NOMO-1 (cell line): ENCODE data around the gene SLITRK5.

ENCODE experiments used
- DNase-seq, 2 experiments: peaks; one replicate each; lab custom pipeline; 2025; ENCODE audit not compliant: unreplicated experiment in 2 of 2; lab: John Stamatoyannopoulos, UW

The SLITRK5 gene, protein sequence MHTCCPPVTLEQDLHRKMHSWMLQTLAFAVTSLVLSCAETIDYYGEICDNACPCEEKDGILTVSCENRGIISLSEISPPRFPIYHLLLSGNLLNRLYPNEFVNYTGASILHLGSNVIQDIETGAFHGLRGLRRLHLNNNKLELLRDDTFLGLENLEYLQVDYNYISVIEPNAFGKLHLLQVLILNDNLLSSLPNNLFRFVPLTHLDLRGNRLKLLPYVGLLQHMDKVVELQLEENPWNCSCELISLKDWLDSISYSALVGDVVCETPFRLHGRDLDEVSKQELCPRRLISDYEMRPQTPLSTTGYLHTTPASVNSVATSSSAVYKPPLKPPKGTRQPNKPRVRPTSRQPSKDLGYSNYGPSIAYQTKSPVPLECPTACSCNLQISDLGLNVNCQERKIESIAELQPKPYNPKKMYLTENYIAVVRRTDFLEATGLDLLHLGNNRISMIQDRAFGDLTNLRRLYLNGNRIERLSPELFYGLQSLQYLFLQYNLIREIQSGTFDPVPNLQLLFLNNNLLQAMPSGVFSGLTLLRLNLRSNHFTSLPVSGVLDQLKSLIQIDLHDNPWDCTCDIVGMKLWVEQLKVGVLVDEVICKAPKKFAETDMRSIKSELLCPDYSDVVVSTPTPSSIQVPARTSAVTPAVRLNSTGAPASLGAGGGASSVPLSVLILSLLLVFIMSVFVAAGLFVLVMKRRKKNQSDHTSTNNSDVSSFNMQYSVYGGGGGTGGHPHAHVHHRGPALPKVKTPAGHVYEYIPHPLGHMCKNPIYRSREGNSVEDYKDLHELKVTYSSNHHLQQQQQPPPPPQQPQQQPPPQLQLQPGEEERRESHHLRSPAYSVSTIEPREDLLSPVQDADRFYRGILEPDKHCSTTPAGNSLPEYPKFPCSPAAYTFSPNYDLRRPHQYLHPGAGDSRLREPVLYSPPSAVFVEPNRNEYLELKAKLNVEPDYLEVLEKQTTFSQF

DNA sequence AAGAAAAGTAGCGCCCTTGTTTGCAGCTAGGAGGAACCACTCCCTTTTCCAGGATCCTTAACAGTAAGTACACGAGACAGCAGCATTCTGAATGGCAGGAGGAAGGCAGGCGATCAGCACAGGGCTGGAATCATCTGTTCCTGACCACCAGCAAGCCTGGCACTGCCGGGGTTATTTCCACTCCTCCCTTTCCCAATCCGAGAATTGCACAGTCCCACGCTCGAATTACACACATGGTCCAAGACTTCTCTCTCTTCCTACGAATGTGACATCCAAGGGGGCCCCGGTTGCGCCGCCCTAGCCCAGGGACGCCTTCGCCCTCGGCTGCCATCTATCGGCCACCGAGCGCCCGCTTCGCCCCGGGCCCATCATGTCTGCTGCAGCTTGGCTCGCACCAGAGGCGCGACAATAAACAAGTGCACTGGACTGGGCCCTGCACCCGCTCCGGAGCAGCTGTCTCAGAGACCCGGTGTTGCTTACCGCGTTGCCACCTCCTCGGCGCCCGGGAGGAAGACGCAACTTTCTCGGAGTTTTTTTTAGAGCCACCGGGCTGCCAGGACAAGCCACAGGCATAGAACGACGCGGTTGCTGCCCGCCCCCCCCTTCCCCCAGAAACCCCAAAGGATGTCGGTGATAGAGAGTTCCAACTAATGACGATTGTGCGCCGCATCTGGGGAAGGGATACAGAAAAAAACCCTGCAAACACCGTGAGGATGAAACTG lies at the start of gene SLITRK5:
TSS of gene SLITRK5 (plus strand) at position 341 of the 722 bp plus-strand sequence. CDS start 4,018 bp downstream, outside the sequence.
- peak; percentile 65 to 79 for DNase-seq

DNA sequence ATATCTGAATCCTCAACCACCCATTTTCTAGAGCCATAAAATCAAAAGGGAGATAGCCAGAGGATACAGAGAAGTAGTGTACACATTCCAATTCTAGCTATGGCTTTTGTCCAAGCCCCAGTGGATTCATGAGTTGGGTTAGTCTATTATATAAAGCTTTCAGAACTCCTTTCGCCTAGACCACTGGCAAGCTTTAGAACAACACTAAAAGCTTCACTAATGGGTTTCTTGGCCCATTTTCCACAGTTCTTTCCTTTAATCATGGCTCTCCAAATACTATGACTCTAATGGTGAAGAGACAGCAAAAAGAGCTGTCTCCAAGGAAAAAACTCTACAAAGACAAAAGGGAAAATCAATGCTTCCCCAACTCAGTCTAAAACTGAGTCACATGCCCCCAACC lies 48.2 kb upstream of the SLITRK5 start:
- DNase-seq: no peak

DNA sequence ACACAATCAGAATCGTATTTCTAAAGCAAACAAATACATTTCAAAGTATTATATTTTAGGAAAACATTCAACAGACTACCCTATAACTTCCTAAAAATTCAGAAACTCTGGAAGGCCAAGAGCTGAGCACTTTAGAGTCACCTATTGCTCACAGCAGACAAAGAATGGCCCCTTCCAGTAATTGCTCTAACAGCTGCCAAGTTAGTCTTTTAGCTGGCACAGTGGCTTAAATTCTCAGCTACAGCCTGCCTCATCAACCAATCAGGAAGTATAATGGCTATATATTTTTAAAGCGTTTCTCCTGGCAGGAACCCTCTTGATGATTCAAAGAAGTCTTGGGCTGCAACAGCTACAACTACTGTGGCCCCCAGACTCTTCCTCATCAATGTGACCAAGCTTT lies 14.9 kb upstream of the SLITRK5 start:
- no peak for DNase-seq

DNA sequence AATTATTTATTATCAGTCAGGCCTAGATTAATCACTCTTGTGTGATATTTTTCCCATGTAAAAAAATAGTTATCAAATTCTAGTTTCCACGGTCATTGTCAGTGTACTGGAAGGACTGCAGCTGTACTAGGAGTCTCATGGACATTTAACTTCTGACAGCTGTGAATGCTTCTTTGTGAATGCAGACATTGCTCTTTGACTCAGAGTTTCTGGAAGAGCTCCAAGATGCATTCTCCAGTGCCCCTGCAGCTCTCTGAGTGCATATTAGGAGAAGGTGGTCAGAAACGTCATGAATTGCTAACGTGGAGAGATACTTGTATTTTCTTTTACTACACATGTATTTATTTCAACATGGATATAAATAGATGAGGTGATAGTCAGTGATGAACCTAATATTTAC lies 9.7 kb upstream of the SLITRK5 start:
- DNase-seq: no peak

DNA sequence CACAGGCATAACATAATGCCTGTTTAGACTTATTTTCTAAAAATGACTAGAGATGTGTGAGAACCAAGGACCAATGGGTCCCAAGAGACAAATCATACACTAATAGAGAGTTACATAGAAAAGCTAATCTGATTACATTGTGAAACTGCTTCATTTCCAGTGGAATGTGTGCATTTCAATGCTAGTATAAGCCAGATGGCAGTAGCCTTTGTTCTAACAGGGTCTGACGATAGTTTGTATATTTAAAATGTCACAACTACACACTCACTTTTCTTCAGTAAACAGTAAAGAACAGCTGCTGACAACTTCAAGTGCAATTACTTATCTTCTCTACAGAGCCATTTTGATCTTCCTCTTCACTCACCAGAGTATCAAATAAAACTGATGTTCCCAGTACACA lies 4.3 kb upstream of the SLITRK5 start:
- DNase-seq: no peak

DNA sequence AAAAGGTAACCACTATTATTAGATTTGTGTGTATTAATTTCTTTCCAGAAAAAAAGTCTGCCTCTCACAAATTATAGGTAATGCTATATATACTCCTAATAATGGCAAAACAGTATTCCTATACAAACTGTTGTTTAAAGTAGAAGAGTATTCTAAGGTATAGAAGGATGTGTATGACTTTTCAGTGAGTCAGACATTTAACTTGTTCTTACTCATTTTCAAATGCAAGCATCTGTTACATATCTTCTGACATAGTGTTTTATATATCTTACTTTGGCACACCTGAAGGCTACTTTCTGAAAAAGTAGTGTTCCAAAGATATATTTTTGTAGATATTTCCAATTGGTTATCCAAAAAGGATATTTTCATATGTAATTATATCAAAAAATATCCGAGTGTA lies 3.5 kb upstream of the SLITRK5 start:
- DNase-seq: no peak

DNA sequence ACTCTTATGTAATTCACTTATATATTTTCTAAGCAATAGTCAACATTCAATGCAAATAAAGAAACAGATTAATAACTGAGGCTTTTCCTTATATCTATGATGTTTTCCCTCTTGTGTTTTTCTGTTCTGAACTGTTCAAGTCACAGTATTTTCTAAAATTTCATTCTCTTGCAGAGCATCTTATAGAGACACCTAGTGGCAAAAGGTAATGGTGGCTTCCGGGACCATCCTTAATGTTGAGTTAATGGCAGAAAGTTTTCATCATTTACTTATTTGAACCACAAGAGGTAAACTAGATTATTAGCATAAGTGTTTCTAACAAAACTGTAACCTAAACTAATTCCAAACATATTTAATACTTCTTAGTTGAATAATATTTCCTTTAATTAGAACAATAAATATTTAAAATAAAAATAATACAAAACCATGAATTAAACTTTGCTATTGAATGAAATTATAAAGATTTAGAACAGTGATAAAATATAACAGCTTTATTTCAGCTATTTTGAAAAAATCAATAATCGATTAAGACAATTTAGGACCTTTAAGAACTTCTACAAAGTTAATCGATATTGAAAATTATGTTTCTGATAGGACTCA lies 1.7 kb upstream of the SLITRK5 start:
- peak; percentile 10 to 52 for DNase-seq

DNA sequence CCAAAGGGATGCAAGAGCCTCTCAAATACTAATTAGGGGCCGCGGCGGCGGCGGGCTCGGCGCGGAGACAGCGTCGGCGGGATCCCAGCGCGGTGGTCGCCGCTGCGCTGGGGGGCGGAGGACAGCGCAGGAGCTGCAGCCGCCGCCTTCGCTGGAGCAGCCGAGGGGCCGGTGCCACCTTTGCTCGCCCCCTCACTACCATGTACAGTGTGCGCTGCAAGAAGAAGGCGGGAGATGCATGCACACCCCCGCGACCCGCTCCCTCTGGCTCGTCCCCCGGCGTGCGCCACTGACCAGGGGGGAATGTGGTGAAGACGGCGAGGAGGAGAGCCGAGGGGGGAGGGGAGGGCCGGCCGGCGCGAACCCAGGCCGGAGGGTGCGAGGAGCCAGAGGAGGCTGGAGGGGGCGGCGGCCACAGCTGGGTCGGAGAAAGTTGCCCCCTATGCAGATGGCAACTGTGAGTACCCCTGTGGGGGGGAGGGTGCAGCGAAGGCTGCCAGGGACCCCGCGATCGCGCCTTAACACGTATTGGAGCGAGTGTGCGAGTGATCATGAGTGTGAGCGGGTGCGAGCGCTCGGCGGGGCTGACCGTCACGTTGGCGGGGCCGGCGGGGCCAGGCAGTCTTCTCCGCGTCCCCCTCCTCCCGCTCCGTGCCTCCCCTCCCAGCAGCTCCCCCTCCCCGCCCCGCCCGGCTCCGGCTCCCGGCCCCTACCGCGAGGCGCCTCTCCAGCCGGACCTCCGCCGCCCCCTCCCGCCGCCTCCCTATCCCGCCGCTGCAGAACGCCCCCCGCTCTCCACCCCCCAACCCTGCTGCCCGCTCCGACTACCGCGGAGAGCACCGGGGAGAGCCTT lies 808 bp downstream of the SLITRK5 start:
- peak in 1 of 2 experiments; percentile 2 for DNase-seq

DNA sequence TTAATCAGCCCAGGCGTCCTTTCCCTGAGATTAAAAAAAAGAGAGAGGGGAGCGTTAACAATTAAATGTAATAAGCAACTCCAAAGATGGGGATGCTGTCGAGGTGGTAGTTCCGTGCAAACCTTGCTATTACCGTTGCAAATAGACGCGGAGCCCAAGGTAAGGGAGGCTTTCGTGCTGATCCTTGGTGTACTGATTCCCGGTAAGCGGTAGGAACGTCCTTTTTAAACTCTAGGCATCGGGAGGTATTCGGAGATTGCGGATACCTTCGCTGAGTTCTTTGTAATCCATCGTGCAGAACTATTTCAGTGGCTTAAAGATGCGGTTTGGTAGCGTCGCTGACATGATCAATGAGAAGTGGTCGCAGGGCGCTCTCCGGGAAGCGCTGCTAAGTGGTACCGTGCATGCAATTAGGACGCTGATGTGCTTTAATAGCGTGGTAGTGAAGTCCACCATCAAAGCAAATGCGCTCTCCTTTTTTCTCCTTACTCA lies 3.1 kb downstream of the SLITRK5 start:
- no peak for DNase-seq

DNA sequence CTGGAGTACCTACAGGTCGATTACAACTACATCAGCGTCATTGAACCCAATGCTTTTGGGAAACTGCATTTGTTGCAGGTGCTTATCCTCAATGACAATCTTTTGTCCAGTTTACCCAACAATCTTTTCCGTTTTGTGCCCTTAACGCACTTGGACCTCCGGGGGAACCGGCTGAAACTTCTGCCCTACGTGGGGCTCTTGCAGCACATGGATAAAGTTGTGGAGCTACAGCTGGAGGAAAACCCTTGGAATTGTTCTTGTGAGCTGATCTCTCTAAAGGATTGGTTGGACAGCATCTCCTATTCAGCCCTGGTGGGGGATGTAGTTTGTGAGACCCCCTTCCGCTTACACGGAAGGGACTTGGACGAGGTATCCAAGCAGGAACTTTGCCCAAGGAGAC lies 4.7 kb downstream of the SLITRK5 start:
- DNase-seq: no peak

DNA sequence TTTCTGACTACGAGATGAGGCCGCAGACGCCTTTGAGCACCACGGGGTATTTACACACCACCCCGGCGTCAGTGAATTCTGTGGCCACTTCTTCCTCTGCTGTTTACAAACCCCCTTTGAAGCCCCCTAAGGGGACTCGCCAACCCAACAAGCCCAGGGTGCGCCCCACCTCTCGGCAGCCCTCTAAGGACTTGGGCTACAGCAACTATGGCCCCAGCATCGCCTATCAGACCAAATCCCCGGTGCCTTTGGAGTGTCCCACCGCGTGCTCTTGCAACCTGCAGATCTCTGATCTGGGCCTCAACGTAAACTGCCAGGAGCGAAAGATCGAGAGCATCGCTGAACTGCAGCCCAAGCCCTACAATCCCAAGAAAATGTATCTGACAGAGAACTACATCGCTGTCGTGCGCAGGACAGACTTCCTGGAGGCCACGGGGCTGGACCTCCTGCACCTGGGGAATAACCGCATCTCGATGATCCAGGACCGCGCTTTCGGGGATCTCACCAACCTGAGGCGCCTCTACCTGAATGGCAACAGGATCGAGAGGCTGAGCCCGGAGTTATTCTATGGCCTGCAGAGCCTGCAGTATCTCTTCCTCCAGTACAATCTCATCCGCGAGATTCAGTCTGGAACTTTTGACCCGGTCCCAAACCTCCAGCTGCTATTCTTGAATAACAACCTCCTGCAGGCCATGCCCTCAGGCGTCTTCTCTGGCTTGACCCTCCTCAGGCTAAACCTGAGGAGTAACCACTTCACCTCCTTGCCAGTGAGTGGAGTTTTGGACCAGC lies 5.3 kb downstream of the SLITRK5 start:
- no peak for DNase-seq

DNA sequence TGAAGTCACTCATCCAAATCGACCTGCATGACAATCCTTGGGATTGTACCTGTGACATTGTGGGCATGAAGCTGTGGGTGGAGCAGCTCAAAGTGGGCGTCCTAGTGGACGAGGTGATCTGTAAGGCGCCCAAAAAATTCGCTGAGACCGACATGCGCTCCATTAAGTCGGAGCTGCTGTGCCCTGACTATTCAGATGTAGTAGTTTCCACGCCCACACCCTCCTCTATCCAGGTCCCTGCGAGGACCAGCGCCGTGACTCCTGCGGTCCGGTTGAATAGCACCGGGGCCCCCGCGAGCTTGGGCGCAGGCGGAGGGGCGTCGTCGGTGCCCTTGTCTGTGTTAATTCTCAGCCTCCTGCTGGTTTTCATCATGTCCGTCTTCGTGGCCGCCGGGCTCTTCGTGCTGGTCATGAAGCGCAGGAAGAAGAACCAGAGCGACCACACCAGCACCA lies 5.9 kb downstream of the SLITRK5 start:
- no peak for DNase-seq

DNA sequence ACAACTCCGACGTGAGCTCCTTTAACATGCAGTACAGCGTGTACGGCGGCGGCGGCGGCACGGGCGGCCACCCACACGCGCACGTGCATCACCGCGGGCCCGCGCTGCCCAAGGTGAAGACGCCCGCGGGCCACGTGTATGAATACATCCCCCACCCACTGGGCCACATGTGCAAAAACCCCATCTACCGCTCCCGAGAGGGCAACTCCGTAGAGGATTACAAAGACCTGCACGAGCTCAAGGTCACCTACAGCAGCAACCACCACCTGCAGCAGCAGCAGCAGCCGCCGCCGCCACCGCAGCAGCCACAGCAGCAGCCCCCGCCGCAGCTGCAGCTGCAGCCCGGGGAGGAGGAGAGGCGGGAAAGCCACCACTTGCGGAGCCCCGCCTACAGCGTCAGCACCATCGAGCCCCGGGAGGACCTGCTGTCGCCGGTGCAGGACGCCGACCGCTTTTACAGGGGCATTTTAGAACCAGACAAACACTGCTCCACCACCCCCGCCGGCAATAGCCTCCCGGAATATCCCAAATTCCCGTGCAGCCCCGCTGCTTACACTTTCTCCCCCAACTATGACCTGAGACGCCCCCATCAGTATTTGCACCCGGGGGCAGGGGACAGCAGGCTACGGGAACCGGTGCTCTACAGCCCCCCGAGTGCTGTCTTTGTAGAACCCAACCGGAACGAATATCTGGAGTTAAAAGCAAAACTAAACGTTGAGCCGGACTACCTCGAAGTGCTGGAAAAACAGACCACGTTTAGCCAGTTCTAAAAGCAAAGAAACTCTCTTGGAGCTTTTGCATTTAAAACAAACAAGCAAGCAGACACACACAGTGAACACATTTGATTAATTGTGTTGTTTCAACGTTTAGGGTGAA lies 6.6 kb downstream of the SLITRK5 start:
- DNase-seq: peak in 1 of 2 experiments; percentile 14

DNA sequence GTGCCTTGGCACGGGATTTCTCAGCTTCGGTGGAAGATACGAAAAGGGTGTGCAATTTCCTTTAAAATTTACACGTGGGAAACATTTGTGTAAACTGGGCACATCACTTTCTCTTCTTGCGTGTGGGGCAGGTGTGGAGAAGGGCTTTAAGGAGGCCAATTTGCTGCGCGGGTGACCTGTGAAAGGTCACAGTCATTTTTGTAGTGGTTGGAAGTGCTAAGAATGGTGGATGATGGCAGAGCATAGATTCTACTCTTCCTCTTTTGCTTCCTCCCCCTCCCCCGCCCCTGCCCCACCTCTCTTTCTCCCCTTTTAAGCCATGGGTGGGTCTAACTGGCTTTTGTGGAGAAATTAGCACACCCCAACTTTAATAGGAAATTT lies 7.2 kb downstream of the SLITRK5 start:
- peak in 1 of 2 experiments; percentile 13 for DNase-seq

DNA sequence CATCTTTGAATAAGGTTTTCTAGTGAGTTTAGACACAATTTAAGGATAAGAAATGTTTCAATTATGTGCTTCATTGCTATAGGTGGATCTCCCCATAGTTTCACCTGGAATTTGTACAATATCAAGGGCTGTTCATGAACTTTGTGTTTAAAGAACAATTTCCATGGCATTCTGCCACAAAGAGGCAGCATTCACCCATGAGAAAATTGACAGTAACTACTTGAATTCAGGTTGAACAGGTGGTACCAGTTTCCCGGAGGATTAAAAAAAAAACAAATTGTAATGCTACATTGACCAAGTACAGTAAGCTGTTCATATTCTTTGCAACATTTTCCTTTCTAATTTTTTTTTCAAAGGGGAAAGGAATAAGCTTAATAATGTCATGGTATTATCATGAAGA lies 9.1 kb downstream of the SLITRK5 start:
- DNase-seq: no peak

DNA sequence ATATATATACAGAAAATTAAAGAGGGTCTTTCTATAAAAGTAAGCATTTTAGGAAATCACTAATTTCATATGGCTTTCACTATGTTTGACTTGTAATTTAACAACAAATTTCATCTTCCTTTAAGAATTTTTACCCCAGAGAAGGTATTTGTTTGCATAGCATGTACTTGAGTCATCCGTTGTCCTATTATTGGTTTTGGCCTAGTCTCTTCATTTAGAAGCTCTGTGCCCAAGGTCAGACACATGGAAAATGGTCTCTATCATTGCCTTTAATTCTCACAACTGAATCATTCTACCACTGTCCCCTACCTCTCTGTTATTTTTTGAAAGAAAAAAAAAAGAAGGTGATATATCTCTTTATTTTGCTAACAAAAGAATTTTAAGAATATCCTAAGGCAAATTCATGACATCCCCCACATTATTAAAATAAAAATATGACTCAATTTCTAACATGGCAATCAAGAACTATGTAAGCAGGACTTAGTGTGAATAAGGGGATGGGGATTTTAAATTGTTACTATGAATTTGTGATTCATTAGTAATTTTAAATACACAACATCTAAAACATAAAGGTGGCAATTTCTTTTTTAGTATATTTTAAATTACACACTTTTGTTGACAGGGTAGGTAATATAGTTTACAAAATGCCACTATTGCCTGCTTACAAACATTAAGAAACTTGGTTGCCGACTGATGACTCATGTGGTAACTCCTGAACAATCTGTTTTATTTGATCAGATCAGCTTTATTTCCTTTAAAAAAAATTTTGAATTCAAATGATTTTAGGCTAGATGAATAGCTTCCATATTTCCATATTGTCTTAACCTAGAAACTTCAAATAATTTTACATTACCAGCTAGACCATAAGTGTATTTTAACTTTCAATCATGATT lies 13.9 kb downstream of the SLITRK5 start:
- DNase-seq: no peak

DNA sequence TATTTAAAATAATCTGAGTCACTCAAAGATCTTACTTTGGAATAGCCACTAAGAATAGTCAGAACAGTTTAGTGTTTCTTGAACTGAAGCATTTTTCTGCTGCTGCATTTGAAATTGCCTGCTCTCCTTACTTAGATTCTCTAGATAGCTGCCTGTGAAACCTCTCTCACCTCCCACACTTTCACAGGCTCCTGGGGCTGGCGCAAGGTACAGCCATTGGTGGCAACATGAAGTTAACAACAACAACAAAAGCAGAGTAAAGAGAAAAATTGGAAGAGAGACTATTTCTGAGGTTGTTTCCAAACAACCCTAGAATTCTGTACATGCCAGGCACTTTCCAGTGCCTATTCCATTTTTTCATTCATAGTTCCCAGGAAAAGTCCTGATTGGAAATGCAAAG lies 25.3 kb downstream of the SLITRK5 start:
- DNase-seq: no peak
